CD1c-positive myeloid dendritic cell (primary cell): Measurements from ENCODE around the gene NFATC2IP.
"Not testable (repeated sequence)": the region's sequence is repeated elsewhere in the genome, so short reads cannot be mapped to it uniquely, and the experiment has no call there.

Experiments
- DNase-seq: peaks from one replicate; pipeline ENCODE4 v3.0.0-alpha.2; 2016; ENCODE audit errors: extremely low spot score

The NFATC2IP gene

GRCh38 chr16:28974007-28974436 is 23.3 kb downstream of the NFATC2IP start:
- DNase-seq, result peak; percentile 36

DNA sequence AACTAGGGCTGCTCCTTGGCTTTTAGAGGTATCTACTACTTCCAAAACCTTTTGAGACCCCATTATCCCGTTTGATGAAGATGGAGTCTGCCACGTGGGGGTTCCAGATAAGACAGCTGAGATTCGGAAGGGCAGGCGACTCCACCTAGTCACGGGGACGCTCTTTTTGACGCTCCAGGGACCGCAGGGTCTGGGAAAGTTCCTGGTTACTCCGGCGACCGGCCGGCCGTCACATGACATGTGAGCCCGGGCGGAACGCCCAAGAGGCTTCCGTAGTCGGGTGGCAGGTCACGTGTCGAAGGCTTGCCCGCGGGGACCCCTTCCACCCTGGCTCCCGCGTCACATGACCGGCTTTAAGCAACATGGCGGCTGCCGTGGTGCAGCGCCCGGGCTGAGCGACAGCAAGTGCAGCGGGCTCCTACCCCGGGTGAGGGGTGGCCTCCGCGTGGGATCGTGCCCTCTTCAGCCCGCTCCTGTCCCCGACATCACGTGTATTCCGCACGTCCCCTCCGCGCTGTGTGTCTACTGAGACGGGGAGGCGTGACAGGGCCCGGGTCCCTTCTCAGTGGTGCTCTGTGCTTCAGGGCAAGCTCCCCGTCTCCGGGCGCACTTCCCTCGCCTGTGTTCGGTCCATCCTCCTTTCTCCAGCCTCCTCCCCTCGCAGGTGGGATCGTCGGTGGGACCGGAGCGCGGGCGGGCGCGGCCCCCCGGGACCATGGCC is 23.9 kb downstream of the NFATC2IP start, which contains the start of gene SPNS1:
Gene SPNS1, plus strand, starts transcription at position 342 of the 721 bp plus-strand sequence. Its CDS starts 374 bp downstream, at position 716.
- peak; percentile 97 for DNase-seq

- DNase-seq, result no peak
Measured at GRCh38 chr16:28975158-28975599, 24.4 kb downstream of the NFATC2IP start.

DNA sequence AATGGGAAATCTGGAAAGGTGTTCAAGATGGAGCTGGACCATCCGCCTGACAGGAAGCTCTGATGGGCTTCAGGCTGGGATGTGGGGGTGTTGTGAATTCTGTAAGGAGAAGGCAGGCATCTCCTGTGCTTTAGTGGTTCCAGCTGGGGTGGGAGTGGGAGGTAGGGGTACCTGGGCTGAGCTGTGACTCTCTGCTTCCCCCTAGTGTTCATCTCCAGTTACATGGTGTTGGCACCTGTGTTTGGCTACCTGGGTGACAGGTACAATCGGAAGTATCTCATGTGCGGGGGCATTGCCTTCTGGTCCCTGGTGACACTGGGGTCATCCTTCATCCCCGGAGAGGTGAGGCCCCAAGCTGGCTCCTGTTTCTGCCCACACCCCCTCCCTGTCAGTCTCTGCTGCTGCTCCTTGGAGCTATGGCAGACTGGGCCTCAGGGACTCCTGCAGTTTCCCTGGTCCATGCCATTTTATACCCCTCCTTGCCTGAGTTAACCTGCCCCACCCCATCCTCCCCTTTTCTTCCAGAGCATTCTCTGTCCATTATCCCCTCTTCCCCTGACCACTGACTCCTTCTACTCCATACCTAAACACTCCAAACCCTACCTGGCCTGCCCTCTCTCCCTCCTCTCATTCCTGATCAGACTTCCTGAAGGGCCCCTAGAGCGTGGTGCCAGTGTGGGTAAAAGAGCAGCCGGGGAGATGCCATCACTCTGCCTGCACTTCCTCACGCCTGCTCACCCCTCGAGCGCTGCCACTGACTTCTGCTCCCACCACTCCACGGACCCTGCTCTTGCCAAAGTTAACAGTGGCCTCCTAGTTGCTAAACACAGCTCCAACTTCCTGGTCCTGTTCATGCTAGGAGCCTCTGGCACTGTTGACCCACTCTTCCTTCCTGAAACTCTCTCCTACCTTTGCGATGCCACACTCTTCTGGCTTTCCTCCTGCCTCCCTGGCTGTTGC is 27.2 kb downstream of the NFATC2IP start:
- no peak for DNase-seq

DNA sequence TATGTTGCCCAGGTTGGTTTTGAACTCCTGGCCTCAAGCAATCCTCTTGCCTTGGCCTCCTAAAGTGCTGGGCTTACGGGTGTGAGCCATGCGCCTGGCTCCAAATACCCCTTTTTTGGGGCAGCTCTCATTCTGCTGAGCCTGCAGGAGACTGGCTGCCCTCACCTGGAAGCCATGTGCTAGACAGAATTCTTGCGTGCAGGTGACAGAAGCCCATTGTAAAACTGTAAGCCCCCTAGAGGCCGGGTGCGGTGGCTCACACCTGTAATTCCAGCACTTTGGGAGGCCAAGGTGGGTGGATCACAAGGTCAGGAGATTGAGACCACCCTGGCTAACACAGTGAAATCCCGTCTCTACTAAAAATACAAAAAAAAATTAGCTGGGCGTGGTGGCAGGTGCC is 29.6 kb downstream of the NFATC2IP start:
- DNase-seq, result not testable (repeated sequence)

GRCh38 chr16:28980929-28981328 is 30.2 kb downstream of the NFATC2IP start:
- DNase-seq, result no peak

GRCh38 chr16:28981517-28981916 is 30.8 kb downstream of the NFATC2IP start:
- peak; percentile 74 for DNase-seq

- DNase-seq, result no peak
Measured at GRCh38 chr16:28982418-28982817, 31.7 kb downstream of the NFATC2IP start.

DNA sequence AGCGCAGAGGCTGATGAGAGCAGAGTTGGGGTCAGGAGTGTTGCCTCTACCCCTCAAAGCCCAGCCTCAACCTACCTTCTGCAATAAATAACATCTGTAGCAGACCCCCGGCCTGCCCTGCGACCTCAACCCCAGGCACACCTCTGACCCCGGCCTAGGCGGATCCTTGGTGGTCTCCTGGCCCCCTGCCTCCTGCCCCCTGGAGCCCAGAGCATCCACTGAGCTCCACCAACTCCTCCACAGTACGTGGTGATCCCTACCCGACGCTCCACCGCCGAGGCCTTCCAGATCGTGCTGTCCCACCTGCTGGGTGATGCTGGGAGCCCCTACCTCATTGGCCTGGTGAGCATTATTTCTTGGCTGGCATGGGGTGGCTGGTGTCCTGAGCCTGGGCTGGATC is 32.2 kb downstream of the NFATC2IP start:
- no peak for DNase-seq

GRCh38 chr16:28983644-28984043 is 32.9 kb downstream of the NFATC2IP start:
- DNase-seq, result no peak

GRCh38 chr16:28984091-28984490 is 33.4 kb downstream of the NFATC2IP start:
- DNase-seq, result no peak

- DNase-seq, result peak; percentile 51
Measured at GRCh38 chr16:28984619-28985135, 33.9 kb downstream of the NFATC2IP start, which contains the start of gene LAT. LAT (plus strand) TSS chr16:28985052; CDS start chr16:28985418, 366 bp downstream.

GRCh38 chr16:28985211-28986041 is 34.7 kb downstream of the NFATC2IP start:
- DNase-seq, result no peak

DNA sequence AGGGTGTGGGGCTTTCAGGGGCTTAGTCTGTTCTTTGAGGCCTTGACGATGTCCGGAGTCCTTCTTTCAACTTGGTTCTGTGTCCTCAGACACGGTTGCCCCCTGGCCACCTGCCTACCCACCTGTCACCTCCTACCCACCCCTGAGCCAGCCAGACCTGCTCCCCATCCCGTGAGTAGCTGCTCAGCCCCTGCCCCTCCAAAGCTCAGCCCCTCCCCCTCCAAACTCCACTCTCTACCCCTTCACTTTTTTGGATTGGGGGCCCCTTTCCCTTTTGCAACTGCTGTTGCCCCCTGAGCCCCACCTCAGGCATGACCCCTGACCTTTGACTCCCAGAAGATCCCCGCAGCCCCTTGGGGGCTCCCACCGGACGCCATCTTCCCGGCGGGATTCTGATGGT is 35.3 kb downstream of the NFATC2IP start:
- no peak for DNase-seq

DNA sequence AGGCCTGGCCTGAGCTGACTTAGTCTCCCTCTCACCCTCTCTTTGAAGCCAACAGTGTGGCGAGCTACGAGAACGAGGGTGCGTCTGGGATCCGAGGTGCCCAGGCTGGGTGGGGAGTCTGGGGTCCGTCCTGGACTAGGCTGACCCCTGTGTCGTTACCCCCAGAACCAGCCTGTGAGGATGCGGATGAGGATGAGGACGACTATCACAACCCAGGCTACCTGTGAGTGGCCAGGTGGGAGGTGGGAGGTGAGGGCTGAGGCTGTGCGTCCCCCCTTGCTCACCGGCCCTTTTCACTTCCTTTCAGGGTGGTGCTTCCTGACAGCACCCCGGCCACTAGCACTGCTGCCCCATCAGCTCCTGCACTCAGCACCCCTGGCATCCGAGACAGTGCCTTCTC is 35.8 kb downstream of the NFATC2IP start:
- no peak for DNase-seq

DNA sequence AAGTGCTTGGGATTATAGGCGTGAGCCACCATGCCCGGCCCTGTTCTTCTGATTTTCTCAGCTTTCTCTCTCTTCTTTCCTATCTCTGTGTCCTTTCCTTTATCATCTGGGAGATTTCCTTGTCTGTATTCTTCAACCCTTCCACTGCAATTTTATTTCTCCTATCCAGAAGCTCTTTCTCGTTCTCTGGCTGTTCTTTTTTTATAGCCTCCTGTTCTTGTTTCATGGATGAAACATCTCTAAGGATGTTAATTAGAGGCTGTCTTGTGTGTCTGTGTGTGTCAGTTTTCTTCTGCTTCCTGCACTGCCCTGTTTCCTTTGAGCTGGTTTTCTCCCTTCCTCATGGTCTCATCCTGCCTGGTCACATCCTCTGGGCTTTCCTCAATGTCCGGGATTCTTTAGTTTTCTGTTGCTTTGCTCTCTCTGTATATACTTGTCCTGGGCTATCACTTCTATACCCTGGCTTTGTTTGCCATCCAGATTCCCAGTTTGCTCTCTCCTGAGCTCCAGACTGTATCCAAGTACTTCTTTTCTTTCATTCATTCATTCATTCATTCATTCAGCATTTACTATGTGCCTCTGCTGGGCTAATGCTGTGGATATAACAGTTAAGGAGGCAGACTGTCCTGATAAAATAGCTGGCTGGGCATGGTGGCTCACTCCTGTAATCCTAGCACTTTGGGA is 36.6 kb downstream of the NFATC2IP start:
- DNase-seq, result no peak

- no peak for DNase-seq
Measured at GRCh38 chr16:28989363-28989762, 38.6 kb downstream of the NFATC2IP start.

DNA sequence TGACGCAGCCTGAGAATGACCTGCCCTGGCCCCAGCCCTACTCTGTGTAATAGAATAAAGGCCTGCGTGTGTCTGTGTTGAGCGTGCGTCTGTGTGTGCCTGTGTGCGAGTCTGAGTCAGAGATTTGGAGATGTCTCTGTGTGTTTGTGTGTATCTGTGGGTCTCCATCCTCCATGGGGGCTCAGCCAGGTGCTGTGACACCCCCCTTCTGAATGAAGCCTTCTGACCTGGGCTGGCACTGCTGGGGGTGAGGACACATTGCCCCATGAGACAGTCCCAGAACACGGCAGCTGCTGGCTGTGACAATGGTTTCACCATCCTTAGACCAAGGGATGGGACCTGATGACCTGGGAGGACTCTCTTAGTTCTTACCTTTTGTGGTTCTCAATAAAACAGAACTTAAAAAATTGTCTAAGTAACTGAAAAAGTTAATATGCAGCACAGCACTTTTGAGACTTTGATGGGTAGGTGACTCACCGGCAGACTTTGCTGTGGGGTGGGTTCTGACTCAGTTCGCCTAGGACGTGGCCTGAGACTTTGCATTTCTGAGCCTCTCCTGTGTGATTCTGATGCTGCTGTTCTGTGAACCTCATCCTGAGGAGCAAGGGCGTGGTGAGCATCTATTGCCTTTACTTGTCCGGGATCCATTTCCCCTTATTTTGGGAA is 39.8 kb downstream of the NFATC2IP start:
- DNase-seq, result no peak

DNA sequence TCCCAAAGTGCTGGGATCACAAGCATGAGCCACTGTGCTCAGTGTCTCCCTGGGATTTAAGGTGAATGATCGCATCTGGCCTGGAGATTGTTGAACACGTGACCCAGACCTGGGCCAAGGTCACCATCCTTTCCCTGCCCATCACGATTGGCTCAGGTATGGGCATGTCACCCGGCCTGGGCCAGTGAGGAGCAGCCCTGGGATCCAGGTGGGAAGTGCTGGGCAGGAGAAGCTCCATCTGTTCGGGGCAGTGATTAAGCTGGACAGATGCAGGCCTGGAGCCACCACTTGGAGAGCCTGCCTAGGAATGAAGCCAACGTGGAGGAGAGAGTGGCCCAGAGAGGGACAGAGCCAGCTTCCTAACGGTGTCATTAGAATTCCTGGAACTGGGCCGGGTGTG is 41.0 kb downstream of the NFATC2IP start:
- no peak for DNase-seq

DNA sequence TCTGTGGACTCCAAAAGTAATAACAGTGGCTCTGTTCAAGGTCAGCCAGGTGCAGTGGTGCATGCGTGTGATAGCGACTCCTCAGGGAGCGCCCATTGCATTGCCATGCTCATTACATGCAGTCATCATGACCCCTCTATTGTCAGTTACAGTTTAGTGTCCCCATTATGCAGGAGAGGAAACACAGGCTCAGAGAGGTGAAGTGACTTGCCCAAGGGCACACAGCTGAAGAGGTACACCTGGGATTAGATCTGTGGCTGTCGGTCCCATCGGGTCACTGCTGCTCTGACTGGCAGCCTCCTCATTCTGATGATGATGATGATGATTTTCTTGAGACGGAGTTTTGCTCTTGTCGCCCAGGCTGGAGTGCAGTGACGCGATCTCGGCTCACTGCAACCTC is 41.8 kb downstream of the NFATC2IP start:
- DNase-seq, result no peak
